ENCODE data around the gene EPN2.

DNA sequence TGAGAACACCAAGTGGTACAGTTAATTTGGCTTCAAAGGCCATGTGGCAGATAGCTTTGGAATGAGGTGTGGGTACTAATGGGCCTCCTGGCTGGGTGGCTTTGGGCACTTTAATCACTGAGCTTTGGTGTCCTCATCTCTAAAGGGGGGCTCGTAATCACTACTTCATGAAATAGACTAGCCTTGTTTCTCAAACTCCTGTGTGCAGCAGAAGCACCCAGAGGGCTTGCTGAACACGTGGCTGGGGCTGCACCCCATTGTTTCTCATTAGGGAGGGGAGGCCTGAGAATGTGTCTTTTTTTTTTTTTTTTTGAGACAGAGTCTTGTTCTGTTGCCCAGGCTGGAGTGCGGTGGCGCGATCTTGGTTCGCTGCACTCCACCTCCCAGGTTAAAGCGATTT, 5.8 kb downstream of the EPN2 start:
- TF ChIP-seq, protein P1, sequence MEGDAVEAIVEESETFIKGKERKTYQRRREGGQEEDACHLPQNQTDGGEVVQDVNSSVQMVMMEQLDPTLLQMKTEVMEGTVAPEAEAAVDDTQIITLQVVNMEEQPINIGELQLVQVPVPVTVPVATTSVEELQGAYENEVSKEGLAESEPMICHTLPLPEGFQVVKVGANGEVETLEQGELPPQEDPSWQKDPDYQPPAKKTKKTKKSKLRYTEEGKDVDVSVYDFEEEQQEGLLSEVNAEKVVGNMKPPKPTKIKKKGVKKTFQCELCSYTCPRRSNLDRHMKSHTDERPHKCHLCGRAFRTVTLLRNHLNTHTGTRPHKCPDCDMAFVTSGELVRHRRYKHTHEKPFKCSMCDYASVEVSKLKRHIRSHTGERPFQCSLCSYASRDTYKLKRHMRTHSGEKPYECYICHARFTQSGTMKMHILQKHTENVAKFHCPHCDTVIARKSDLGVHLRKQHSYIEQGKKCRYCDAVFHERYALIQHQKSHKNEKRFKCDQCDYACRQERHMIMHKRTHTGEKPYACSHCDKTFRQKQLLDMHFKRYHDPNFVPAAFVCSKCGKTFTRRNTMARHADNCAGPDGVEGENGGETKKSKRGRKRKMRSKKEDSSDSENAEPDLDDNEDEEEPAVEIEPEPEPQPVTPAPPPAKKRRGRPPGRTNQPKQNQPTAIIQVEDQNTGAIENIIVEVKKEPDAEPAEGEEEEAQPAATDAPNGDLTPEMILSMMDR (IDR thresholded peaks at IDR 0.05), result no peak
- no peak for TF ChIP-seq POLR2A (IDR thresholded peaks at IDR 0.05)
- no peak for TF ChIP-seq POLR2AphosphoS5 (IDR thresholded peaks at IDR 0.05)
- TF ChIP-seq EP300 (IDR thresholded peaks at IDR 0.05), result no peak
